H1 (cell line): ENCODE data around the gene KIAA1755. TPM values are rescaled to one million over a fixed set of nuclear protein-coding genes. Genes with fewer than 3 reads are reported as not detected.

Experiments
- CTCF ChIA-PET: fragments of 300-600 bp; sonication (Branson Sonifier 250); formaldehyde crosslinking; loops from one replicate; lab custom pipeline; 2021; ENCODE audit not compliant: partially characterized antibody; lab: Charles Lee
- POLR2A ChIA-PET: fragments of 300-600 bp; sonication (Branson Sonifier 250); formaldehyde crosslinking; loops from one replicate; lab custom pipeline; 2021; ENCODE audit warnings: inconsistent platforms; ENCODE audit not compliant: partially characterized antibody; lab: Charles Lee
- DNase-seq, 2 experiments: peaks; one replicate each; pipeline versions ENCODE4 v3.0.0 to v3.0.0-alpha.2; 2010 to 2022; ENCODE audit warnings: low spot score in 2 of 2, low read depth in 1 of 2, mixed read lengths in 1 of 2
- FAIRE-seq: peaks from 2 replicates; lab custom pipeline; 2011; peaks lifted over from hg19 to GRCh38; lab: Jason Lieb, UNC
- H2AFZ ChIP-seq: 2 replicates; pipeline ENCODE4 v1.8.1; 2012; ENCODE audit warnings: low read length, inconsistent platforms
- H2AK5ac ChIP-seq: 2 replicates; pipeline ENCODE4 v1.6.1; 2013; ENCODE audit warnings: low read depth, low read length
- H2BK120ac ChIP-seq: replicated peaks from 2 replicates; pipeline ENCODE3; 2013; ENCODE audit warnings: low read depth, low read length, inconsistent platforms
- H2BK12ac ChIP-seq: 2 replicates; pipeline ENCODE4 v1.6.1; 2013; ENCODE audit warnings: low read depth, low read length
- H2BK15ac ChIP-seq: 2 replicates; pipeline ENCODE4 v1.6.1; 2013; ENCODE audit warnings: low read length
- H2BK20ac ChIP-seq: 2 replicates; pipeline ENCODE4 v1.6.1; 2013; ENCODE audit warnings: low read length
- H2BK5ac ChIP-seq: 2 replicates; pipeline ENCODE4 v1.6.1; 2013; ENCODE audit warnings: low read depth, low read length
- H3K14ac ChIP-seq: 2 replicates; pipeline ENCODE4 v1.6.1; 2013; ENCODE audit warnings: inconsistent platforms; ENCODE audit not compliant: insufficient read length
- H3K18ac ChIP-seq: 2 replicates; pipeline ENCODE4 v1.6.1; 2013; ENCODE audit warnings: low read length; ENCODE audit errors: extremely low read depth
- H3K23ac ChIP-seq: 2 replicates; pipeline ENCODE4 v1.6.1; 2013; ENCODE audit warnings: inconsistent platforms; ENCODE audit not compliant: insufficient read length
- H3K23me2 ChIP-seq: 2 replicates; pipeline ENCODE4 v1.6.1; 2013; ENCODE audit warnings: low read depth, low read length
- H3K27ac ChIP-seq: 2 replicates; pipeline ENCODE4 v1.6.1; 2011; ENCODE audit warnings: low read depth, low read length, inconsistent platforms
- H3K27me3 ChIP-seq, 4 experiments: replicated peaks in 1 of 4; 1 replicate in 1 of 4; 2 replicates in 3 of 4; pipeline versions ENCODE4 v1.6.1 to v1.8.1; 2011 to 2013; ENCODE audit warnings: low read length in 3 of 4, mild to moderate bottlenecking in 3 of 4, inconsistent platforms in 2 of 4, mixed read lengths in 2 of 4, moderate library complexity in 1 of 4; ENCODE audit not compliant: control insufficient read depth in 3 of 4, insufficient read depth in 3 of 4; ENCODE audit errors: extremely low read depth in 1 of 4
- H3K36me3 ChIP-seq, 4 experiments: 2 replicates each; pipeline versions ENCODE4 v1.6.1 to v1.8.1; 2011 to 2013; ENCODE audit warnings: mild to moderate bottlenecking in 4 of 4, low read length in 3 of 4, moderate library complexity in 2 of 4, control low read depth in 1 of 4, inconsistent platforms in 1 of 4; ENCODE audit not compliant: insufficient read depth in 4 of 4, control insufficient read depth in 2 of 4
- H3K4ac ChIP-seq: replicated peaks from 2 replicates; pipeline ENCODE3; 2013; ENCODE audit warnings: low read length, low read depth, mixed read lengths, inconsistent platforms; ENCODE audit not compliant: insufficient read length
- H3K4me1 ChIP-seq, 4 experiments: replicated peaks in 1 of 4; 1 replicate in 1 of 4; 2 replicates in 3 of 4; pipeline versions ENCODE4 v1.6.1 to v1.8.1; 2011 to 2013; ENCODE audit warnings: low read length in 3 of 4, inconsistent platforms in 2 of 4, mixed read lengths in 1 of 4; ENCODE audit not compliant: insufficient read depth in 4 of 4, control insufficient read depth in 3 of 4
- H3K4me2 ChIP-seq, 2 experiments: 2 replicates each; pipeline versions ENCODE4 v1.6.1 to v1.8.1; 2011 to 2013; ENCODE audit warnings: low read depth in 2 of 2, low read length in 2 of 2, control low read depth in 1 of 2, inconsistent platforms in 1 of 2, mild to moderate bottlenecking in 1 of 2; ENCODE audit not compliant: insufficient read depth in 1 of 2
- H3K4me3 ChIP-seq, 4 experiments: fragments of 200-600, 300-600 bp in 1 of 4; sonication (generic), shearing (Covaris generic), sonication (Bioruptor Twin) in 1 of 4; 2 replicates each; pipeline versions ENCODE4 v1.5.1 to v1.8.1; 2011 to 2016; ENCODE audit warnings: low read length in 4 of 4, low read depth in 3 of 4, control low read depth in 2 of 4, inconsistent platforms in 2 of 4, mild to moderate bottlenecking in 2 of 4, mixed read lengths in 1 of 4, moderate library complexity in 1 of 4; ENCODE audit not compliant: insufficient read depth in 2 of 4; ENCODE audit errors: extremely low read depth in 1 of 4
- H3K56ac ChIP-seq: replicated peaks from 2 replicates; pipeline ENCODE3; 2013; ENCODE audit warnings: low read depth, mild to moderate bottlenecking, mixed read lengths, low read length, inconsistent platforms; ENCODE audit not compliant: insufficient read length
- H3K79me1 ChIP-seq: 2 replicates; pipeline ENCODE4 v1.6.1; 2013; ENCODE audit warnings: low read depth, low read length, control low read depth
- H3K79me2 ChIP-seq, 2 experiments: 2 replicates each; pipeline versions ENCODE4 v1.6.1 to v1.8.1; 2012 to 2013; ENCODE audit warnings: low read length in 2 of 2, mild to moderate bottlenecking in 2 of 2, inconsistent platforms in 1 of 2; ENCODE audit not compliant: insufficient read depth in 2 of 2, control insufficient read depth in 1 of 2
- H3K9ac ChIP-seq, 4 experiments: replicated peaks in 1 of 4; 1 replicate in 1 of 4; 2 replicates in 3 of 4; pipeline versions ENCODE4 v1.6.1 to v1.8.1; 2011 to 2013; ENCODE audit warnings: low read depth in 3 of 4, low read length in 3 of 4, control low read depth in 2 of 4, mild to moderate bottlenecking in 2 of 4, moderate library complexity in 2 of 4, inconsistent platforms in 1 of 4; ENCODE audit errors: extremely low read depth in 1 of 4
- H3K9me3 ChIP-seq, 2 experiments: 2 replicates each; pipeline versions ENCODE4 v1.6.1 to v1.8.1; 2012 to 2013; ENCODE audit warnings: mild to moderate bottlenecking in 2 of 2, moderate library complexity in 2 of 2, control low read depth in 1 of 2, inconsistent platforms in 1 of 2, low read depth in 1 of 2, low read length in 1 of 2, mixed read lengths in 1 of 2; ENCODE audit not compliant: insufficient read depth in 2 of 2
- H4K20me1 ChIP-seq, 2 experiments: replicated peaks in 1 of 2; 2 replicates each; pipeline versions ENCODE3 to v1.8.1; 2011 to 2013; ENCODE audit warnings: inconsistent platforms in 2 of 2, low read length in 2 of 2, mild to moderate bottlenecking in 1 of 2; ENCODE audit not compliant: insufficient read depth in 2 of 2, control insufficient read depth in 1 of 2
- H4K5ac ChIP-seq: 2 replicates; pipeline ENCODE4 v1.6.1; 2013; ENCODE audit warnings: low read length, low read depth, mixed read lengths, inconsistent platforms; ENCODE audit not compliant: insufficient read length
- H4K8ac ChIP-seq: 2 replicates; pipeline ENCODE4 v1.8.0; 2013; ENCODE audit warnings: mild to moderate bottlenecking, moderate library complexity, low read length, inconsistent platforms; ENCODE audit not compliant: insufficient read depth; ENCODE audit errors: extremely low read depth
- H4K91ac ChIP-seq: replicated peaks from 2 replicates; pipeline ENCODE3; 2013; ENCODE audit warnings: low read length, mixed read lengths, inconsistent platforms; ENCODE audit not compliant: insufficient read length
- EZH2 ChIP-seq: fragments of 200-600 bp; sonication (generic); IDR thresholded peaks from 2 replicates; pipeline ENCODE4 v1.7.1; 2012; ENCODE audit warnings: low read depth, mild to moderate bottlenecking, moderate library complexity, low read length, inconsistent platforms; ENCODE audit not compliant: severe bottlenecking
- HDAC6 ChIP-seq: IDR thresholded peaks from one replicate; pipeline ENCODE4 v1.7.1; 2012; ENCODE audit warnings: low read depth, mild to moderate bottlenecking, inconsistent platforms, low read length, moderate library complexity
- KDM5A ChIP-seq: fragments of 200-600 bp; IDR thresholded peaks from 2 replicates; pipeline ENCODE4 v1.7.1; 2012; ENCODE audit warnings: mild to moderate bottlenecking, low read length, inconsistent platforms, mixed read lengths
- MAFK ChIP-seq: IDR thresholded peaks from 2 replicates; pipeline ENCODE4 v1.6.1; 2012; ENCODE audit warnings: low read depth, mild to moderate bottlenecking, improper control_type of control experiment, low read length
- RAD21 ChIP-seq, 2 experiments: IDR thresholded peaks in 1 of 2; conservative IDR thresholded peaks in 1 of 2; 2 replicates each; pipeline ENCODE4 v1.6.1; 2011; ENCODE audit warnings: low read depth in 2 of 2, low read length in 2 of 2, improper control_type of control experiment in 1 of 2, inconsistent platforms in 1 of 2, mild to moderate bottlenecking in 1 of 2, moderate library complexity in 1 of 2
- TAF1 ChIP-seq: IDR thresholded peaks from 2 replicates; pipeline ENCODE4 v1.6.1; 2011; ENCODE audit warnings: mild to moderate bottlenecking, low read depth, low read length
- TBP ChIP-seq: IDR thresholded peaks from 2 replicates; pipeline ENCODE4 v1.6.1; 2011; ENCODE audit warnings: low read depth, low read length, improper control_type of control experiment
- TCF12 ChIP-seq: IDR thresholded peaks from 2 replicates; pipeline ENCODE4 v1.6.1; 2011; ENCODE audit warnings: low read depth, mild to moderate bottlenecking, low read length
- WGBS, 2 experiments: shearing (Covaris generic) in 1 of 2; methylation state at CpG; one replicate each; pipeline versions ENCODE4 v1.1.6 to v1.1.7; 2013 to 2015; ENCODE audit warnings: low lambda C conversion rate in 2 of 2, mixed read lengths in 2 of 2, inconsistent platforms in 1 of 2, low coverage in 1 of 2, missing lambda C conversion rate in 1 of 2; ENCODE audit not compliant: insufficient replicate concordance in 2 of 2, insufficient coverage in 1 of 2, insufficient read length in 1 of 2; ENCODE audit errors: extremely low coverage in 1 of 2, missing lambda C conversion rate in 1 of 2; 5-methylcytosine and 5-hydroxymethylcytosine counted together
- polyA plus RNA-seq, 7 experiments: library from polyadenylated mRNA; depleted of rRNA in 3 of 7; stranded (reverse) in 5 of 7; unstranded in 2 of 7; fragments of >200 nt in 5 of 7; fragments of 200-250 nt in 2 of 7; gene quantifications; 1 replicate in 5 of 7; 2 replicates in 1 of 7; 4 replicates in 1 of 7; pipeline versions ENCODE4 v1.2.1 to v1.2.3, GENCODE V29; 2011 to 2013; ENCODE audit warnings: missing spikeins in 2 of 7, mixed read lengths in 2 of 7
- total RNA-seq: library from RNA; stranded (reverse); fragmentation: NEBNext Ultra II Directional; extraction: Animal tissue kit (Norgen Biotek cat#: 25700); gene quantifications from 2 replicates; pipeline ENCODE4 v1.2.1, GENCODE V29; 2021

Gene KIAA1755
- total and polyA plus RNA-seq, 2 of the 8 experiments (the other 6 are each of a cell fraction or from before 2014, with no cell fraction given) = 0.23 TPM; not detected in 1

DNA sequence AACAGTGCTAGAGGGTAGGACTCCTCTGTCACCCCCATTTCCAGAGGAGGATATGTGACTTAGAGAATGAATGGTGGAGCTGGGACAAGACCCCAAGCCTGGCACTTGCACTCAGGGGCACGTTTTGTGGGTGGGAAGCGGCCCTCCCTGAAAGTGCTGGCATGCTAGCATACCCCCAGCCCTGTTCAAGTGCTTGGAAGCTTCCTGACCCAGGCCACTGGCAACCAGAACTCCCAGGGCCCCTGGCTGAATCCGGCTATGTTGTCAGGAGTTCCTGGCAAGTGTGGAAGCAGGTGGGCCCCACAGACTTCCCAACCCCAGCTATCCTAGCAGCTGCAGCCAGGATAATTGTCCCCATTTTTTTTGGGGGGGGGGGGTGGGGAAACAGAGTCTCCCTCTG, 59.9 kb downstream of the KIAA1755 start:
- Histone ChIP-seq H4K91ac (no peak overlapping the region), H4K5ac (no peak overlapping the region), H4K8ac (no peak overlapping the region), H3K27ac (no peak overlapping the region), H2AFZ (no peak overlapping the region), H3K79me1 (no peaks in the 10 kb centered on the region), H3K14ac (no peak overlapping the region), H2BK12ac (no peak overlapping the region), H2BK20ac (no peak overlapping the region), H3K4me2 (no peak overlapping the region), H3K4me3 (no peak overlapping the region), H3K79me2 (no peaks in the 10 kb centered on the region), H2BK120ac (no peak overlapping the region), H3K4me1 (no peaks in the 10 kb centered on the region), H3K4ac (no peak overlapping the region), H3K23ac (no peak overlapping the region), H4K20me1 (no peaks in the 10 kb centered on the region), H2BK5ac (no peak overlapping the region), H3K27me3 (no peaks in the 10 kb centered on the region), H3K23me2 (no peaks in the 10 kb centered on the region), H3K56ac (no peak overlapping the region), H3K9me3 (no peaks in the 10 kb centered on the region), H2AK5ac (no peak overlapping the region), H3K18ac (no peak overlapping the region), H3K9ac (no peak overlapping the region), H3K36me3 (no peaks in the 10 kb centered on the region), H2BK15ac (no peak overlapping the region)
- POLR2A ChIA-PET = no interaction called here
- no peak for FAIRE-seq
- TF ChIP-seq EZH2 (no peak), HDAC6 (no peak), TCF12 (no peak), KDM5A (no peak), TBP (no peak), RAD21 (IDR thresholded peaks at IDR 0.05 in 1 of 2, conservative IDR thresholded peaks at IDR 0.05 in 1 of 2; ENCODE audit: low read depth in 2 of 2, low read length in 2 of 2) (no peak), TAF1 (no peak), MAFK (no peak)
- WGBS, 2 experiments = 97% methylated on average over 3 of the region's 3 CpGs; no CpG with 5 or more reads in 1 of the 2 experiments
- CTCF ChIA-PET = interaction anchor here (0.6 to 3.5 kb wide), 9 partner anchors 10 to 94 kb away, joined by 3 to 22 read pairs (median 5); no protein-coding TSS in a partner anchor
- DNase-seq = no peak
